Thymus (tissue), 11 donors: ENCODE results near the gene WDR64. TPM values are rescaled to one million over a fixed set of nuclear protein-coding genes. Genes with fewer than 3 reads are reported as not detected.

Experiments used
- DNase-seq, 9 donors: peaks; one replicate each; pipeline ENCODE4 v3.0.0-alpha.2; 2013; ENCODE audit warnings: low spot score in 9 of 9, low read depth in 6 of 9, missing footprints in 1 of 9
- H3K27ac ChIP-seq, 2 donors: one replicate each; pipeline ENCODE4 v1.5.1; 2013; ENCODE audit warnings: control low read depth in 1 of 2, low read depth in 1 of 2, low read length in 1 of 2, mild to moderate bottlenecking in 1 of 2, moderate library complexity in 1 of 2
- H3K27me3 ChIP-seq, 2 donors: one replicate each; pipeline ENCODE4 v1.5.1; 2013; ENCODE audit warnings: low read length in 1 of 2; ENCODE audit not compliant: control insufficient read depth in 2 of 2, insufficient read depth in 1 of 2
- H3K36me3 ChIP-seq, 2 donors: one replicate each; pipeline ENCODE4 v1.5.1; 2013; ENCODE audit warnings: low read length in 1 of 2, mild to moderate bottlenecking in 1 of 2, moderate library complexity in 1 of 2; ENCODE audit not compliant: control insufficient read depth in 2 of 2, insufficient read depth in 2 of 2
- H3K4me1 ChIP-seq, 2 donors: one replicate each; pipeline ENCODE4 v1.5.1; 2013; ENCODE audit warnings: low read length in 2 of 2; ENCODE audit not compliant: control insufficient read depth in 2 of 2, insufficient read depth in 2 of 2
- H3K4me3 ChIP-seq, 2 donors: one replicate each; pipeline ENCODE4 v1.5.1; 2013; ENCODE audit warnings: low read length in 2 of 2, control low read depth in 1 of 2, mild to moderate bottlenecking in 1 of 2
- H3K9me3 ChIP-seq, 2 donors: one replicate each; pipeline ENCODE4 v1.5.1; 2013; ENCODE audit warnings: low read length in 1 of 2, mild to moderate bottlenecking in 1 of 2; ENCODE audit not compliant: control insufficient read depth in 2 of 2, insufficient read depth in 1 of 2
- WGBS: extraction: QIAGEN DNeasy Blood & Tissue Kit; methylation state at CpG from one replicate; pipeline ENCODE4 v1.1.7; 2013; 5-methylcytosine and 5-hydroxymethylcytosine counted together
- polyA plus RNA-seq: library from polyadenylated mRNA; stranded (reverse); fragments of 200-250 nt; gene quantifications from one replicate; pipeline ENCODE4 v1.2.3, GENCODE V29; 2013
- total RNA-seq: library from RNA; stranded (reverse); fragments of 120-200 nt; gene quantifications from one replicate; pipeline ENCODE4 v1.2.4, GENCODE V29; 2013
- donor health status: healthy.

The WDR64 gene
- total and polyA plus RNA-seq, 2 donors: 0.14 TPM

- WGBS: 82% methylated on average over 5 of the region's 5 CpGs
- peak in 1 of 9 donors; percentile 11 for DNase-seq
- H3K27me3 ChIP-seq: no peaks in the 10 kb centered on the region
- peak overlapping the region in 1 of 2 donors; percentile 9 for H3K4me3 ChIP-seq
- H3K36me3 ChIP-seq: peaks cover 0 to 5% of the 10 kb centered on the region in 2 donors
- H3K4me1 ChIP-seq: peaks cover 13 to 20% of the 10 kb centered on the region in 2 donors
- H3K9me3 ChIP-seq: no peaks in the 10 kb centered on the region
- H3K27ac ChIP-seq: no peak overlapping the region
Observed at GRCh38 chr1:241638099-241638682, 13.9 kb upstream of the WDR64 start.

- Histone ChIP-seq H3K27ac (peak overlapping the region in 1 of 2 donors; percentile 73), H3K9me3 (no peaks in the 10 kb centered on the region), H3K4me3 (peak overlapping the region; percentile 88 to 90), H3K27me3 (no peaks in the 10 kb centered on the region), H3K4me1 (peaks cover 13 to 20% of the 10 kb centered on the region in 2 donors), H3K36me3 (peaks cover 0 to 5% of the 10 kb centered on the region in 2 donors)
- DNase-seq: peak in 2 of 9 donors; percentile 47 to 59
- 10% methylated on average over 11 of the region's 11 CpGs for WGBS
Observed at GRCh38 chr1:241638909-241639622, 13.0 kb upstream of the WDR64 start.

GRCh38 chr1:241639623-241640148, 12.4 kb upstream of the WDR64 start:
- no peaks in the 10 kb centered on the region for H3K27me3 ChIP-seq
- peaks cover 13 to 20% of the 10 kb centered on the region in 2 donors for H3K4me1 ChIP-seq
- H3K4me3 ChIP-seq: peak overlapping the region; percentile 88 to 90
- peak in 4 of 9 donors; percentile 33 to 61 (median 39) for DNase-seq
- H3K9me3 ChIP-seq: no peaks in the 10 kb centered on the region
- WGBS: 1% methylated on average over 42 of the region's 42 CpGs
- peak overlapping the region; percentile 50 to 73 for H3K27ac ChIP-seq
- H3K36me3 ChIP-seq: peaks cover 0 to 2% of the 10 kb centered on the region in 2 donors

- H3K27me3 ChIP-seq: no peaks in the 10 kb centered on the region
- peak within 1 kb of the TSS; percentile 88 to 90 for H3K4me3 ChIP-seq
- H3K4me1 ChIP-seq: peaks cover 11 to 20% of the 10 kb centered on the region in 2 donors
- H3K9me3 ChIP-seq: no peaks in the 10 kb centered on the region
- DNase-seq: peak; percentile 46 to 91 (median 82)
- H3K36me3 ChIP-seq: peaks cover 0 to 2% of the 10 kb centered on the region in 2 donors
- WGBS: 7% methylated on average over 81 of the region's 81 CpGs
- peak within 1 kb of the TSS; percentile 68 to 73 for H3K27ac ChIP-seq
Observed at GRCh38 chr1:241640149-241640866, 11.8 kb upstream of the WDR64 start, which contains the start of the genes CHML and OPN3. Gene CHML, minus strand, starts transcription at chr1:241640369. Its CDS starts 4,603 bp downstream, at chr1:241635766. Gene OPN3, minus strand, starts transcription at chr1:241640369. Its CDS starts 115 bp downstream, at chr1:241640254.

GRCh38 chr1:241640867-241641622, 11.0 kb upstream of the WDR64 start:
- peak overlapping the region; percentile 46 to 90 for H3K4me3 ChIP-seq
- peaks cover 0 to 2% of the 10 kb centered on the region in 2 donors for H3K36me3 ChIP-seq

GRCh38 chr1:241641773-241642592, 10.1 kb upstream of the WDR64 start:
- Histone ChIP-seq H3K27me3 (no peaks in the 10 kb centered on the region), H3K9me3 (no peaks in the 10 kb centered on the region), H3K4me3 (no peak overlapping the region), H3K4me1 (peaks cover 8 to 13% of the 10 kb centered on the region in 2 donors), H3K27ac (no peak overlapping the region), H3K36me3 (peaks cover 0 to 2% of the 10 kb centered on the region in 2 donors)
- WGBS: 97% methylated on average over 12 of the region's 12 CpGs
- no peak for DNase-seq

More at GRCh38 chr1:241640867-241641622, 11.0 kb upstream of the WDR64 start:
- H3K27ac ChIP-seq: peak overlapping the region in 1 of 2 donors; percentile 68
- H3K9me3 ChIP-seq: no peaks in the 10 kb centered on the region
- H3K4me1 ChIP-seq: peaks cover 8 to 16% of the 10 kb centered on the region in 2 donors
- peak in 2 of 9 donors; percentile 10 to 33 for DNase-seq
- 92% methylated on average over 9 of the region's 9 CpGs for WGBS
- H3K27me3 ChIP-seq: no peaks in the 10 kb centered on the region

- H3K27me3 ChIP-seq: no peaks in the 10 kb centered on the region
- no peak for DNase-seq
- H3K36me3 ChIP-seq: no peaks in the 10 kb centered on the region
- H3K27ac ChIP-seq: no peak overlapping the region
- peaks cover 8 to 9% of the 10 kb centered on the region in 2 donors for H3K4me1 ChIP-seq
- no peaks in the 10 kb centered on the region for H3K9me3 ChIP-seq
- 100% methylated on average over 1 of the region's 1 CpG for WGBS
- H3K4me3 ChIP-seq: no peak overlapping the region
Observed at GRCh38 chr1:241642593-241642944, 9.5 kb upstream of the WDR64 start.

- DNase-seq: no peak
- 95% methylated on average over 2 of the region's 2 CpGs for WGBS
- Histone ChIP-seq H3K4me3 (no peak overlapping the region), H3K36me3 (no peaks in the 10 kb centered on the region), H3K9me3 (no peaks in the 10 kb centered on the region), H3K4me1 (peaks cover 0 to 6% of the 10 kb centered on the region in 2 donors), H3K27ac (no peak overlapping the region), H3K27me3 (no peaks in the 10 kb centered on the region)
Observed at GRCh38 chr1:241644259-241644658, 7.8 kb upstream of the WDR64 start.
